Prostate gland (tissue), 2 donors: ENCODE data around the gene CITED2. TPM values are rescaled to one million over a fixed set of nuclear protein-coding genes. Genes with fewer than 3 reads are reported as not detected.

Experiments used
- DNase-seq: peaks from one replicate; pipeline ENCODE4 v3.0.0-alpha.2; 2019; ENCODE audit warnings: low spot score
- H3K27ac ChIP-seq, 2 donors: fragments of 200-600 bp; sonication (generic); 2 replicates each; pipeline ENCODE4 v1.5.1; 2017 to 2019
- H3K27me3 ChIP-seq: fragments of 200-600 bp; sonication (generic); replicated peaks from 2 replicates; pipeline ENCODE4 v1.5.1; 2019; ENCODE audit not compliant: insufficient read depth
- H3K36me3 ChIP-seq, 2 donors: fragments of 200-600 bp; sonication (generic); 1 replicate in 1 of 2; 2 replicates in 1 of 2; pipeline versions ENCODE4 v1.5.1 to v1.8.1; 2017 to 2019
- H3K4me1 ChIP-seq: fragments of 200-600 bp; sonication (generic); replicated peaks from 2 replicates; pipeline ENCODE4 v1.5.1; 2019
- H3K4me3 ChIP-seq, 2 donors: fragments of 200-600 bp; sonication (generic); 2 replicates each; pipeline ENCODE4 v1.5.1; 2017 to 2019
- H3K9me3 ChIP-seq: fragments of 200-600 bp; sonication (generic); 2 replicates; pipeline ENCODE4 v1.5.1; 2017
- CTCF ChIP-seq, 4 experiments: fragments of 200-600 bp in 2 of 4; fragments of 450-650 bp in 2 of 4; sonication (generic) in 2 of 4; IDR thresholded peaks; 1 replicate in 3 of 4; 2 replicates in 1 of 4; pipeline ENCODE4 v1.5.1; 2016 to 2019; ENCODE audit warnings: antibody characterized with exemption in 4 of 4, mild to moderate bottlenecking in 2 of 4, moderate library complexity in 2 of 4
- POLR2A ChIP-seq: fragments of 450-650 bp; IDR thresholded peaks from one replicate; pipeline ENCODE4 v1.6.1; 2016; ENCODE audit warnings: antibody characterized with exemption, mild to moderate bottlenecking
- POLR2AphosphoS5 ChIP-seq: sonication (generic); formaldehyde crosslinking; IDR thresholded peaks from one replicate; pipeline ENCODE4 v1.6.1; 2017; ENCODE audit warnings: antibody characterized with exemption
- WGBS: methylation state at CpG from one replicate; pipeline ENCODE4 v1.1.5; 2018; 5-methylcytosine and 5-hydroxymethylcytosine counted together
- intact Hi-C: fragments of 100-400 bp; cut with DNase I; formaldehyde crosslinking; loops from one replicate; pipeline ENCODE4 v1.14.2; 2022
- total RNA-seq, 2 donors: library from RNA; depleted of rRNA; stranded (reverse); fragments of >200 nt; gene quantifications; one replicate each; pipeline ENCODE4 v1.1.0, GENCODE V29; 2016

The CITED2 gene
- total RNA-seq, 2 donors from 2014 or later, result 117 to 149 TPM

- no peaks in the 10 kb centered on the region for H3K36me3 ChIP-seq
- H3K27ac ChIP-seq, result no peak overlapping the region
- no peak for DNase-seq
- intact Hi-C loops, result no loop called here
- no peaks in the 10 kb centered on the region for H3K27me3 ChIP-seq
- no peaks in the 10 kb centered on the region for H3K4me1 ChIP-seq
- H3K4me3 ChIP-seq, result no peak overlapping the region
- 40% methylated on average over 5 of the region's 5 CpGs for WGBS
- no peaks in the 10 kb centered on the region for H3K9me3 ChIP-seq
- TF ChIP-seq POLR2A, result no peak
- TF ChIP-seq CTCF (IDR thresholded peaks at IDR 0.05), result no peak
- peak; percentile 12 for TF ChIP-seq POLR2AphosphoS5
These were observed 36.6 kb downstream of the CITED2 start for GRCh38 chr6:139337830-139338229.

GRCh38 chr6:139337001-139337400, 37.4 kb downstream of the CITED2 start:
- 42% methylated on average over 2 of the region's 2 CpGs for WGBS

GRCh38 chr6:139336488-139336887, 38.0 kb downstream of the CITED2 start:
- Histone ChIP-seq H3K27ac (peak overlapping the region in 1 of 2 donors; percentile 1), H3K27me3 (no peaks in the 10 kb centered on the region), H3K9me3 (no peaks in the 10 kb centered on the region), H3K4me3 (no peak overlapping the region), H3K36me3 (no peaks in the 10 kb centered on the region), H3K4me1 (no peaks in the 10 kb centered on the region)
- TF ChIP-seq POLR2AphosphoS5 (peak; percentile 25), CTCF (IDR thresholded peaks at IDR 0.05) (no peak)
- intact Hi-C loops, result no loop called here
- DNase-seq, result peak; percentile 64
- WGBS, result 26% methylated on average over 4 of the region's 4 CpGs

More at GRCh38 chr6:139337001-139337400, 37.4 kb downstream of the CITED2 start:
- no peak for TF ChIP-seq POLR2AphosphoS5
- TF ChIP-seq POLR2A, result no peak
- TF ChIP-seq CTCF (IDR thresholded peaks at IDR 0.05), result no peak
- H3K9me3 ChIP-seq, result no peaks in the 10 kb centered on the region
- H3K27ac ChIP-seq, result peak overlapping the region in 1 of 2 donors; percentile 1
- no peaks in the 10 kb centered on the region for H3K4me1 ChIP-seq
- H3K27me3 ChIP-seq, result no peaks in the 10 kb centered on the region
- H3K4me3 ChIP-seq, result no peak overlapping the region
- intact Hi-C loops, result no loop called here
- no peak for DNase-seq
- no peaks in the 10 kb centered on the region for H3K36me3 ChIP-seq

GRCh38 chr6:139335447-139336210, 38.8 kb downstream of the CITED2 start:
- WGBS, result 64% methylated on average over 5 of the region's 5 CpGs
- Histone ChIP-seq H3K4me3 (no peak overlapping the region), H3K4me1 (no peaks in the 10 kb centered on the region), H3K27ac (no peak overlapping the region), H3K9me3 (no peaks in the 10 kb centered on the region), H3K27me3 (no peaks in the 10 kb centered on the region), H3K36me3 (no peaks in the 10 kb centered on the region)
- intact Hi-C loops, result no loop called here
- DNase-seq, result no peak
- TF ChIP-seq POLR2A, result no peak

- TF ChIP-seq CTCF (IDR thresholded peaks at IDR 0.05) (no peak), POLR2AphosphoS5 (no peak), POLR2A (no peak)
- H3K9me3 ChIP-seq, result no peaks in the 10 kb centered on the region
- no peaks in the 10 kb centered on the region for H3K4me1 ChIP-seq
- no peak for DNase-seq
- H3K27ac ChIP-seq, result no peak overlapping the region
- H3K36me3 ChIP-seq, result no peaks in the 10 kb centered on the region
- WGBS, result 49% methylated on average over 5 of the region's 5 CpGs
- no peak overlapping the region for H3K4me3 ChIP-seq
- intact Hi-C loops, result no loop called here
- no peaks in the 10 kb centered on the region for H3K27me3 ChIP-seq
These were observed 39.5 kb downstream of the CITED2 start for GRCh38 chr6:139334806-139335446.
